A204.1 (cell line): ENCODE data around the gene ADARB1.

Experiments used
- FAIRE-seq: peaks from 2 replicates; lab custom pipeline; 2012; peaks lifted over from hg19 to GRCh38; lab: Jason Lieb, UNC

ADARB1 gene

GRCh38 chr21:45172420-45172819, 98.0 kb downstream of the ADARB1 start:
- no peak for FAIRE-seq

GRCh38 chr21:45175326-45176095, 101.1 kb downstream of the ADARB1 start:
- no peak for FAIRE-seq

DNA sequence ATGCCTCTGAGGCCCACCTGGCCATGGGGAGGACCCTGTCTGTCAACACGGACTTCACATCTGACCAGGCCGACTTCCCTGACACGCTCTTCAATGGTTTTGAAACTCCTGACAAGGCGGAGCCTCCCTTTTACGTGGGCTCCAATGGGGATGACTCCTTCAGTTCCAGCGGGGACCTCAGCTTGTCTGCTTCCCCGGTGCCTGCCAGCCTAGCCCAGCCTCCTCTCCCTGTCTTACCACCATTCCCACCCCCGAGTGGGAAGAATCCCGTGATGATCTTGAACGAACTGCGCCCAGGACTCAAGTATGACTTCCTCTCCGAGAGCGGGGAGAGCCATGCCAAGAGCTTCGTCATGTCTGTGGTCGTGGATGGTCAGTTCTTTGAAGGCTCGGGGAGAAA, 101.8 kb downstream of the ADARB1 start:
- no peak for FAIRE-seq

GRCh38 chr21:45177039-45177438, 102.7 kb downstream of the ADARB1 start:
- FAIRE-seq, result no peak

DNA sequence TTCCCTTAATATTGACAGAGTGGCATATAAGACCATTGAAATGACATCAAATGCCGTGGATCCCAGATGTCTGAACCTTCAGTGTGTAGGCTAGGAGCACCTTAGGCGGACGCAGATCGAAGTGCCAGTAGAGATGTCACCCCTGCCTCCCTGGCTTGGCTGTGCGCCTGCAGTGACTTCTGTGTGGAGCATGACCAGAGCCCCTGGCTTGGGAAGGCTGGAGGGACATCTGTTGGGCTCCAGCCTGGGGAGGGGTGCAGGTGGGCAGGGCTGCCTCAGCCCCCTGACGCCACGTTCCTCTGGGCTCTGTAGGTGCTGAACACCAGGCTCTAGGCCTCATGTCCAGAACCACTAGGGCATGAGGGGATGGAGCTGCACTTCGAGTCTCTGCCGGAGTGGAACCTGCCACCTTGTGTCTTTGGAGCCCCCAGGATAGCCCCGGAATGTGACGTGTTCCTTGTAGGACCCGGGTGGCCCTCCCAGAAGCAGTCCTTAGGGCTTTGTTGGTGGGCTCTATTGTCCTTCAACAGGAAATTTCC, 103.8 kb downstream of the ADARB1 start:
- FAIRE-seq, result no peak

- no peak for FAIRE-seq
These were observed 104.6 kb downstream of the ADARB1 start for GRCh38 chr21:45178971-45179370.

DNA sequence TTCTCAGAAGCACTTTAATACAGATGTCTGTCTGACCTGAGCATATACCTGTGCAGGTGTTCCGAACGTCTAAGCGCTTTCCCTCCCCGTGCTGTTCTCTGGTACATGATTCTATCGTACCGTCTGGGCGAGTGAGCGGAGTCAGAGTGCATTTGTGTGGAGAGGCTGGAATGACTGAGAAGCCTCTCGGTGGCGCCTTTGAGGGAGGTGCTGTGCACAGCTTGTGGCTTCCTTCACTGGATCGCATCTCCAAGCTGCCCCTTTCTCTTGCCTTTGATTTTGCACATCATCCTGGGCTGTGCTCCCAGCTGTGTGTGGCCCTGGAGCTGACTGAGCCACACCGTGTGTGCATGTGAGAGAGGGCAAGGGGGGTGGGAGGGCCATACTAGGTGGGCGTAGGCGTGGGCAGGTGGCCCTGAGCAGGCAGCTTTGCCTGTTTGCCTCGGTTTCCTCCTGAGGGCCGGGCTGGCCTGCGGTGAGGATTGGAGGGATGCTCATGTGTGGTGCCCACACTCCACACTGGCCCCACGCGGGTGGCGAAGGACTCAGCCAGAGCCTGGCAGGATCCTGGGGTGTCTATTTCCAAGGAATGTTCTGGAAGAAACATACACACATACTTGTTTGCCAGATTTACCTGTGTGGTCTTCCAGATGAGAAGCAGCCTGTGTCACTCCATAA, 105.3 kb downstream of the ADARB1 start:
- no peak for FAIRE-seq

DNA sequence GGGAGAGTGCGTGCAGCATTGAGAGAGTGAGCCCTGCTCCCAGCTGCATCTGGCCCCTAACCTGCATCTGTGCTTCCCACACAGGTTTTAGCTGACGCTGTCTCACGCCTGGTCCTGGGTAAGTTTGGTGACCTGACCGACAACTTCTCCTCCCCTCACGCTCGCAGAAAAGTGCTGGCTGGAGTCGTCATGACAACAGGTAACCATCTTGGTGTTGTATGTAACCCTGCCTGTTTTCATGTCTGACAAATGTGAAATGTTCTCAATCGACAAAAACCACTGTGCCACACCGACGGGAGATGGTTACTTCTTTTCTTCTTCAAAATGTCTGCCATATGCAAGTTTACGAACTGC, 105.8 kb downstream of the ADARB1 start:
- FAIRE-seq, result no peak

- FAIRE-seq, result no peak
These were observed 108.6 kb downstream of the ADARB1 start for GRCh38 chr21:45182958-45183357.

GRCh38 chr21:45183852-45184251, 109.5 kb downstream of the ADARB1 start:
- no peak for FAIRE-seq

- no peak for FAIRE-seq
These were observed 110.5 kb downstream of the ADARB1 start for GRCh38 chr21:45184869-45185268.

DNA sequence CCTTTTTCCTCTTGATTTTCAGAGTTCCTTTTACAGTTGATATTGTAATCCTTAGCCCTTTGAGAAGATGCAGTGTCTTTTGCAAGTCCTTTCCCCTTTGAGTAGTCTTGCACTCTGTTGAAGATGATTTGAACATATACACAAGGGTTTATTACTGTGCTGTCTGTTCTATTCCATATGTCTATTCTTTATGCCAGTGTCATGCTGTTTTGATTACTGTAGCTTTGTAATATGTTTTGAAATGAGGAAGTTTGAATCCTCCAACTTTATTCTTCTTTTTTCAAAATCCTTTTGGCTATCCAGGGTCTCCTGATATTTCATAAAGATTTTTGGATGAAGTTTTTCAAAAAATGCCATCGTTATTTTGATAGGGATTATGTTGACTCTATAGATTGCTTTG, 112.3 kb downstream of the ADARB1 start:
- FAIRE-seq, result no peak

DNA sequence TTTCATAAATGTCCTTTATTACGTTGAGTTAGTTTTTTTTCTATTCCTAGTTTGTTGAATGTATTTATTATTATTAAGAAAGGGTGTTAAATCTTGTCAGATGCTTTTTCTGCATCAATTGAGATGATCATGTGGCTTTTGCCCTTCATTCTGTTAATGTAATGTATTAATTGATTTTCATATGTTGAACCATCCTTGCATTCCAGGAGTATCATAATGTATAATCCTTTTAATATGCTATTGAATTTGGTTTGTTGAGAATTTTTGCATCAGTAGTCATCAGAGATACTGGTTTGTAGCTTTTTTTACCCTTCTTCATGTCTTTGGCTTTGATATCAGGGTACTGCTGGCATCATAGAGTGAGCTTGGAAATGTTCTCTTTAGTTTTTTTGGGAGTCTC, 113.3 kb downstream of the ADARB1 start:
- no peak for FAIRE-seq

DNA sequence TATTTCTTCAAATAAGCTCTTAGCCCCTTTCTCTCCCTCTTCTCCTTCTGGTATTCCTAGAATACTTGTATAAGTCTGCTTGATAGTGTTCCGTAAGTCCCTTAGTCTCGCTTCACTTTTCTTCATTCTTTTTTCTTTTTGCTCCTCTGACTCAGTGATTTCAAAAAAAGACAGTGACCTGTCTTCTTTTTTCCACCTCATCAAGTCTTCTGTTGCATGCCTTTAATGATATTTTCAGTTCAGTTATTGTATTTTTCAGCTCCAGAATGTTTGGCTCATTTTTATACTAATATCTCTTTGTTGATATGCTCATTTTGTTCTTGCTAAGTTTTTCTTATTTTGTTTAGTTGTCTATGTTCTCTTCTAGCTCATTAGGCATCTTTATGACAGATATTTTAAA, 115.6 kb downstream of the ADARB1 start:
- no peak for FAIRE-seq

GRCh38 chr21:45192332-45192731, 118.0 kb downstream of the ADARB1 start:
- FAIRE-seq, result no peak

DNA sequence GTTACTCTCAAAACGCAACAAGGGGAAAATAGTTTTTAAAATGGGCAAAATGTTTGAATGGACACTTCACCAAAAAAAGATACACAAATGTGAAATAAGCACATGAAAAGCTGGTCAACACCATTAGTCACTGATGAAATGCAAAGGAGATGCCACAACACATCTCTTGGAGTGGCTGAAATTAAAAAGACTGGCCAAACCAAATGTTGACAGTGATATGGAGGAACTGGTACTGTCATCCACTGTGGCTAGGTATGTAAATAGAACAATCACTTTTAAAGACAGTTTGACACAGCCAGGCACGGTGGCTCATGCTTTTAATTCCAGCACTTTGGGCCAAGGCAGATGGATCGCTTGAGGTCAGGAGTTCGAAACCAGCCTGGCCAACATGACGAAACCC, 122.2 kb downstream of the ADARB1 start:
- FAIRE-seq, result no peak

DNA sequence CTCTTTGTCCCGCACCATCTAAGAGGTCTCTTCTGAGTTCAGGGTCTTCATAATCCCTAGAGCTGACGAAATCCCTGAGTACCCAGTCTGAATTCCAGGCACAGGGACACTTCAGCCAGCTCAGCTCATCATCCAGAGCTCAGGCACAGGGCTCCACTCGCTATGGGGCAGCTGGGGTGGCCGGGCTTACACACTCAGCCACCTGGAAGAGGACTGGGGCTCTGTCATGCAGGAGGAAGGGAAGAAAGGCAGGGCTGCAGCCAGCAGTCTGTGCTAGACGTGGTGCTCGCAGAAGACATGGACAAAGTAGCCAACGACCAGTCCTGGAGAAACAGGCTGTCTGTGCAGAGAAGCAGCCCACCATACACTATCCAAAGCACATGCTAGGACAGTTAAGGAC, 124.8 kb downstream of the ADARB1 start:
- FAIRE-seq, result no peak

GRCh38 chr21:45200031-45200430, 125.7 kb downstream of the ADARB1 start:
- no peak for FAIRE-seq

- no peak for FAIRE-seq
These were observed 126.4 kb downstream of the ADARB1 start for GRCh38 chr21:45200581-45201296.

DNA sequence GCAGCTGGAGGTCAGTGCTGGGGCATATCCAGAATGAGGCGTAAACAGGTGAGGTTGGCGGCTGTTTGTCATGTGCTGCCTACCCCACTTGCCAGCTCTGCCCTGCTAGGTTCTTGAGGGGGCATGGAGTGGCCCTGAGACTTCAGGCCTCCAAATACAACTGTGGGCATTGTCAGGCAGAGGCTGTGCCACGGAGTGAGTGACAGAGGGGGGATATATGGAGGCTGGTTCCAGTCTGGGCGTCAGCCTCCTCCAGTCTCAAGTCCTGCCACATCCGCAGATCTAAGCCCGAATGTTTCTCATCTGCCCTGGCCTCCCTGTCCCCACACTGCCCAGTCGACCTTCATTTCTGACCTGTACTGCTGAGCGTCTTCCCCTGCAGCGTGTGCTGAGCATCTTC, 128.0 kb downstream of the ADARB1 start:
- no peak for FAIRE-seq

DNA sequence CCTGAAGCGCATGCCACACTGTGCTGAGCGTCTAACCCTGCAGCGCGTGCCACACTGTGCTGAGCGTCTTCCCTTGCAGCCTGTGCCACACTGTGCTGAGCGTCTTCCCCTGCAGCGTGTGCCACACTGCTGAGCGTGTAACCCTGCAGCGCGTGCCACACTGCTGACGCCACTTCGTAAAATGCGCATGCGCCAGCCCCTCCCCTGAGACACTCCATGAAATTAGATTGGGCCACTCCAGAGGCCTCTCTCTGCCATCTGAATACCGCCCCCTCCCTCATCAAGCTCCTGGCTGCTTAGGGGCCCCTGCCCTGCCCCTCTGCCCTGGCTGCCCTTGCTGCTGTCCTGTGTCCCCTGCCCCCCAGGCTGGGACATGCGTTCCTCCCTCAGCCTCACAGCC, 128.5 kb downstream of the ADARB1 start:
- FAIRE-seq, result no peak

- FAIRE-seq, result no peak
These were observed 129.6 kb downstream of the ADARB1 start for GRCh38 chr21:45203983-45204382.

- FAIRE-seq, result no peak
These were observed 130.0 kb downstream of the ADARB1 start for GRCh38 chr21:45204395-45204794.
